Brain microvascular endothelial cell (primary cell): ENCODE results near the gene MECR.
A peak's percentile ranks its signal among the peaks of the same experiment; 100 is the strongest.

Experiments
- DNase-seq: peaks from one replicate; pipeline ENCODE4 v3.0.0-alpha.2; 2020
- H3K27ac ChIP-seq: fragments of 250-450 bp; sonication (Bioruptor Pico); 2 replicates; pipeline ENCODE4 v1.5.1; 2020; ENCODE audit warnings: mild to moderate bottlenecking, moderate library complexity
- H3K27me3 ChIP-seq: fragments of 250-450 bp; sonication (Bioruptor Pico); replicated peaks from 2 replicates; pipeline ENCODE4 v1.5.1; 2020; ENCODE audit warnings: mild to moderate bottlenecking
- H3K36me3 ChIP-seq: fragments of 250-450 bp; sonication (Bioruptor Pico); replicated peaks from 2 replicates; pipeline ENCODE4 v1.5.1; 2020; ENCODE audit warnings: mild to moderate bottlenecking
- H3K4me3 ChIP-seq: 2 replicates; pipeline ENCODE4 v1.5.1; 2011; ENCODE audit warnings: low read depth, mild to moderate bottlenecking, control low read depth, low read length, moderate library complexity
- in situ Hi-C: cut with HindIII; loops from 2 replicates; pipeline ENCODE4 v1.10.0; 2017; ENCODE audit warnings: low sequenced_read_pairs, low pct_ligation_motif_present
- TF ChIP-seq, protein P1 (sequence below): IDR thresholded peaks from 2 replicates; pipeline ENCODE4 v1.5.1; 2011; ENCODE audit warnings: low read depth, mild to moderate bottlenecking, moderate library complexity, low read length, control low read depth, inconsistent platforms; ENCODE audit errors: missing control alignments

Gene MECR

DNA sequence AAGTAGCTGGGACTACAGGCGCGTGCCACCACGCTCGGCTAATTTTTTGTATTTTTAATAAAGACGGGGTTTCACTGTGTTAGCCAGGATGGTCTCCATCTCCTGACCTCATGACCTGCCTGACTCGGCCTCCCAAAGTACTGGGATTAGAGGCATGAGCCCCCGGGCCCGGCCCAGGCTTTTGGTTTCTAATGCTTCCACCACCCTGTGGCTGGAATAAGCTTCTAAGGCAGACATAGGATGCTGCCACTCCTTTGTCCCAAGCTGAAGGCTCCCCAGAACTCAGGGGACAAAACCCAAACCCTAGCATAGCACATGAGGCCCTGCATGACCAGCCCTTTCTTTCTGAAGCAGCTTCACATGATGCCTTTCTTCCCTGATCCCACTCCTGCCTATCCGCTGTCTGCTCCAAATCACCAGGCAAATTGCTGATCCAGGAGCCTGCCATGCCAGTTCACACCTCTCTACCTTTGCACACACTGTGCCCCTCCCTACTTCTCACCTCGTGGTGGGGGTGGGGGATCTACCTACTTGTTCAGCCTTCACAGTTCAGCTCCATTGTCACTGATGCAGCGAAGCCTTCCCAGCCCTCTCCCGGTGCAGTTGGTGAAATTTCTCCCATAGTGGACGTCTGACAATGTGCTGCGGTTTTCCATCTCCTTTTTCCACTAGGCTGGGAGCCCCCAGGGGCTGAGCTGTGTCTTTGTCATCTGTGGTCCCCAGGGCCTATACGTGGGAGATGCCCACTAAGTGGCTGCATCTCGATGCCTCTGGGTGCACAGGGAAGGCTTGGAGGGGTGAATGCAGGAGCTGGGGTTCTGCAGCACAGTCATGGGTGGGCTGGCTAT lies 12.5 kb upstream of the MECR start:
- H3K4me3 ChIP-seq = no peak overlapping the region
- H3K27ac ChIP-seq = no peak overlapping the region
- in situ Hi-C loops = loop anchor here (25.0 kb wide), 2 partner anchors 469 to 1444 kb away; no protein-coding TSS in a partner anchor
- no peaks in the 10 kb centered on the region for H3K36me3 ChIP-seq
- no peak for DNase-seq
- no peaks in the 10 kb centered on the region for H3K27me3 ChIP-seq
- TF ChIP-seq, protein P1, sequence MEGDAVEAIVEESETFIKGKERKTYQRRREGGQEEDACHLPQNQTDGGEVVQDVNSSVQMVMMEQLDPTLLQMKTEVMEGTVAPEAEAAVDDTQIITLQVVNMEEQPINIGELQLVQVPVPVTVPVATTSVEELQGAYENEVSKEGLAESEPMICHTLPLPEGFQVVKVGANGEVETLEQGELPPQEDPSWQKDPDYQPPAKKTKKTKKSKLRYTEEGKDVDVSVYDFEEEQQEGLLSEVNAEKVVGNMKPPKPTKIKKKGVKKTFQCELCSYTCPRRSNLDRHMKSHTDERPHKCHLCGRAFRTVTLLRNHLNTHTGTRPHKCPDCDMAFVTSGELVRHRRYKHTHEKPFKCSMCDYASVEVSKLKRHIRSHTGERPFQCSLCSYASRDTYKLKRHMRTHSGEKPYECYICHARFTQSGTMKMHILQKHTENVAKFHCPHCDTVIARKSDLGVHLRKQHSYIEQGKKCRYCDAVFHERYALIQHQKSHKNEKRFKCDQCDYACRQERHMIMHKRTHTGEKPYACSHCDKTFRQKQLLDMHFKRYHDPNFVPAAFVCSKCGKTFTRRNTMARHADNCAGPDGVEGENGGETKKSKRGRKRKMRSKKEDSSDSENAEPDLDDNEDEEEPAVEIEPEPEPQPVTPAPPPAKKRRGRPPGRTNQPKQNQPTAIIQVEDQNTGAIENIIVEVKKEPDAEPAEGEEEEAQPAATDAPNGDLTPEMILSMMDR = no peak

DNA sequence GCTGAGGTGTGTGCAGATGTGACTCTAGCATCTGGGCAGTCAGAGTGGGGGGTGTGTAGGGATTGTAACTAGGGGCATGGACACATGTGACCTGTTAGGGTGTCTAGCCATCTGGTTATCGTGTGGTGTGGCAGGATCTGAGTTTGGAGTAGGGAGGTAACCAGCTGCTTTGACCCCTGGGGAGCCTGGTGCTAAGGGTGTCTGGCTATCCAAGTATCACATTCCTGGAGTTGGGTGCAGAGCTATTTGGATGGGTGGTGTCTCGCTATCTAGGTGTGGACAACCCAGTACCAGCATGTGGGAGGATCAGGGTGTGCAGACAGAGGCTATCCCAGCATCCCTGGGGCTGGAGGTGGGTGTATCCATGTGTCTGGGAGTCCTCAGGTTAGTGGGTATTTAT lies 10.3 kb upstream of the MECR start:
- peaks cover 3% of the 10 kb centered on the region for H3K27me3 ChIP-seq
- in situ Hi-C loops = loop anchor here (25.0 kb wide), 2 partner anchors 471 to 1446 kb away; no protein-coding TSS in a partner anchor
- no peak overlapping the region for H3K27ac ChIP-seq
- DNase-seq = no peak
- TF ChIP-seq, protein P1 = no peak
- H3K36me3 ChIP-seq = no peaks in the 10 kb centered on the region
- no peak overlapping the region for H3K4me3 ChIP-seq

DNA sequence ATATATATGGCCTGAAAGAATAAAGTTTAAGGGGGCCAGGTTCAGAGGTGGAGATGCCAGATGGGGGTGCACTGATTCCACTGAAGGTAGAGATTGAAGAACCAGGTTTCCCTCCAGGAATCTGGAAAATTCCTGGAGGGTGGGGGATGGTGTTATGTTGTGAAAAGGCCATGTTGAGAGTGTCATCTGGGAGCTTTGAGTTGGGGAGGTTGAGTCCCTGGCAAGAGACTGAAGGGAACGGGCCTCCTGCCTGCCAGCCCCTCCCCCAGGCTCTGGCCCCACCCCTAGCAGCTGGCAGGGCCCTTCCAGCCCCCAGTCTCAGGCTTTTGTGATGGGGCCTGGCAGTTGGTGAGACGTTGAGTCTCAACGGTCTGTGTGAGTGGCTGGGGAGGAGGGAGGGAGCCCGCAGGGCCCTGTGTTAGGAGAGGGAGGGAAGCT lies 9.7 kb upstream of the MECR start:
- in situ Hi-C loops = loop anchor here (25.0 kb wide), 2 partner anchors 472 to 1447 kb away; no protein-coding TSS in a partner anchor
- Histone ChIP-seq H3K27me3 (peaks cover 3% of the 10 kb centered on the region), H3K27ac (no peak overlapping the region), H3K36me3 (no peaks in the 10 kb centered on the region), H3K4me3 (no peak overlapping the region)
- no peak for DNase-seq
- TF ChIP-seq, protein P1 = no peak

DNA sequence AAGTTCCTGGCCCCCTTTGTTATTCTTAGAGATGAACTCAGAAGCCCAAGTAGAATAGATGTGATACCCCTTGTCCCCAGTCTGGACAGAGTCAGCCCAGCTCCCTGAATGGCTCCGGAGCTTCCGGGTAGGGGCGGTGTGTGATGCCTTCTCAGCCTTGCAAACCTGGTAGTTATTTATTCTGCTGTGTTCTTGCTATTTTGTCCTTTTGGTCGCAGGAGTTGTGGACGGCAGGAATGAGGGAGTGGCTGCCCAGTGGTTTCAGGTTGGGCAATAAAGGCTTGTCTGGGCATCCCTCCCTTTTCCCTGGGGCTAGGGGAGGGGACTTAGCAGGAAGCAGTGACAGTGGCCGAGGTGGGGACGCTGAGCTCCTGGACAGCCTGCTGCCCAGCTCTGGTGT lies 8.4 kb upstream of the MECR start:
- TF ChIP-seq, protein P1 = no peak
- Histone ChIP-seq H3K27ac (no peak overlapping the region), H3K36me3 (no peaks in the 10 kb centered on the region), H3K27me3 (peaks cover 3% of the 10 kb centered on the region), H3K4me3 (no peak overlapping the region)
- in situ Hi-C loops = loop anchor here (25.0 kb wide), 2 partner anchors 473 to 1448 kb away; no protein-coding TSS in a partner anchor
- DNase-seq = no peak

DNA sequence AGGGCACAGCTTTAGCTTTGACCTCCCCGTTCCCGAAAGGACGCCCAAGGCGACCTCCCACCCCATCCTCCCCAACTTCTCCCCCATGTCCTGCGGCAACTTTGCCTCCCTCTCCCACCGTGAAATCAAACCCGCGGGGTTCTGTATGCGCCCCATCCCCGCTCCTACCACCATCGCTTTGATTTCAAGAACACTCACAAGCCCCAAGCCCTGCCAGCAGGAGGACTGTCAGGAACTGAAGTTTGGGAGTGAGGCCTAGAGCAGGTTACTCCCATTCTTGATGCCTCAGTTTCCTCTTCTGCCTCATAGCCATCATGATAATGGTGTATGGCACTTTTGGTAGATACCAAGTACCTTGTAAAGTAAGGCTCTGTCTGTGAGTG lies 7.9 kb upstream of the MECR start:
- H3K36me3 ChIP-seq = no peaks in the 10 kb centered on the region
- in situ Hi-C loops = loop anchor here (25.0 kb wide), 2 partner anchors 474 to 1449 kb away; no protein-coding TSS in a partner anchor
- H3K27me3 ChIP-seq = peaks cover 3% of the 10 kb centered on the region
- H3K27ac ChIP-seq = no peak overlapping the region
- no peak for DNase-seq
- TF ChIP-seq, protein P1 = no peak
- H3K4me3 ChIP-seq = peak overlapping the region; percentile 65
